Measurements from ENCODE around the gene OSGIN1.
"Not testable (repeated sequence)": the region's sequence is repeated elsewhere in the genome, so short reads cannot be mapped to it uniquely, and the experiment has no call there.

OSGIN1 gene

DNA sequence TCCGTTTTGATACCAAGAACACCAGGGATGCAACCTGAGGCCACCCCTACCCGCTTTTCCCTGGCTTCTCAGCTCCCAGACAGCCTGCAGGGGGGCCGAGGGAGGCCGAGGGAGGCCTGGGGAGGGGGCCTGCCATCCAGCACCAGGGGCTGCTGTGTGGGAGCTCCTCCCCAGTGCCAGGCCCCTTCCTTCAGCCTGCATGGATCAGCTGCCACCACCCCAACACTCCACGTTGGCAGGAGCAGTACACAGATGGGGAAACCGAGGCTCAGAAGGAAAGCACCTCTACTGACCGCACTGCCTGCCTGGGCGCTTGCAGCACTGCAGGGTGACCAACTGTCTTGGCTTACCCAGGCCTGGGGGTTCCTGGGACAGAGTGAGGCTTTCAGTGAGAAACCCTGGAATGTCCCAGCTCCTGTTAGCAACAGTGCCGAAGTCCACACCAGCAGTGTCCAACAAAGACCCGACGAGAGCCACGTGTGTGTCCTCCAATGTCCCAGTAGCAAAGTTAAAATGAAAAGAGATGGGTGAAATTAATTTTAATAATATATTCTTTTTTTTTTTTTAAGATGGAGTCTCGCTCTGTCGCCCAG, 5.3 kb upstream of the OSGIN1 start:
- no peak for DNase-seq (ENCODE audit: low read depth)
- no peak overlapping the region for H3K4me3 ChIP-seq (ENCODE audit: low read depth, low read length)
- TF ChIP-seq, protein P1, sequence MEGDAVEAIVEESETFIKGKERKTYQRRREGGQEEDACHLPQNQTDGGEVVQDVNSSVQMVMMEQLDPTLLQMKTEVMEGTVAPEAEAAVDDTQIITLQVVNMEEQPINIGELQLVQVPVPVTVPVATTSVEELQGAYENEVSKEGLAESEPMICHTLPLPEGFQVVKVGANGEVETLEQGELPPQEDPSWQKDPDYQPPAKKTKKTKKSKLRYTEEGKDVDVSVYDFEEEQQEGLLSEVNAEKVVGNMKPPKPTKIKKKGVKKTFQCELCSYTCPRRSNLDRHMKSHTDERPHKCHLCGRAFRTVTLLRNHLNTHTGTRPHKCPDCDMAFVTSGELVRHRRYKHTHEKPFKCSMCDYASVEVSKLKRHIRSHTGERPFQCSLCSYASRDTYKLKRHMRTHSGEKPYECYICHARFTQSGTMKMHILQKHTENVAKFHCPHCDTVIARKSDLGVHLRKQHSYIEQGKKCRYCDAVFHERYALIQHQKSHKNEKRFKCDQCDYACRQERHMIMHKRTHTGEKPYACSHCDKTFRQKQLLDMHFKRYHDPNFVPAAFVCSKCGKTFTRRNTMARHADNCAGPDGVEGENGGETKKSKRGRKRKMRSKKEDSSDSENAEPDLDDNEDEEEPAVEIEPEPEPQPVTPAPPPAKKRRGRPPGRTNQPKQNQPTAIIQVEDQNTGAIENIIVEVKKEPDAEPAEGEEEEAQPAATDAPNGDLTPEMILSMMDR (IDR thresholded peaks at IDR 0.05; ENCODE audit: low read depth, low read length, missing control alignments) = no peak

DNA sequence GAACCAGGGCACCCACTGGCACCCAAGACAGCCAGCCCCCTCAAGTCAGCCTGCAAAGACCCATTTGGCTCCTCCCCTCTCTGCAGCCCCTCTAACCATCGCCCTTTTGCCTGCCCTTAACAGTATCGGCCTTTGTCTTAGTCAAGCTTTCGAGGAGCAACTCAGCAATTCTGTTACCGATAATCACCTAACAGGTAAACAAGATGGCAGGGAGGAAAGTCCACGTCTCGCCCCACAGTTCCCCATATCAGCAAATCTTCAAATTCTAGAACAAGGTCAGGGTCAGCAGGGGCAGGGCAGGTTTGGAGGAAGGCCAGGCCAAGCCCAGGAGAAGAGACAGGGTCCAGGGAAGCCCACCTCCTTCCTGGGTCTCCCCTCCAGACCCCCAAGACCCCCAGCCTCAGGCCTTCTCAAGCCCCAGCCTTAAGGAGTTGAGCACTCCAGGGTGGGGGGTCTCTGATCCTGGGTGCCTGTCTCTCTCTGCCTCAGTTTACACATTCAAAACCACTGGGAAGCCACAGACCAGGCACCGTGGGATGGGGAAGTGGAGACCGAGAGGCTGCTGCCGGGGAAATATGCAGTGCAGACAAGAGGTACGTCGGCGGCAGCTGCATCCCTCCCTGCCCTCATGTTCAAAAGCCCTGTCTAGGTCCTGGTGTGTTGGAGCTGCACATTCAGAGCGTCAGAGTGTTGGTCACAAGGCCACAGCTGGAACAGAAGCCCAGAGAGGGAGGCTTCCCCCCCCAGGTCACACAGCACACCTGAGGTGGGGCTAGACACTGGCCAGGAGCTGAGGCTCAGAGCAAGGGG, 3.9 kb upstream of the OSGIN1 start:
- TF ChIP-seq, protein P1 (IDR thresholded peaks at IDR 0.05; ENCODE audit: low read depth, low read length, missing control alignments) = no peak
- no peak overlapping the region for H3K4me3 ChIP-seq (ENCODE audit: low read depth, low read length)
- no peak for DNase-seq (ENCODE audit: low read depth)

DNA sequence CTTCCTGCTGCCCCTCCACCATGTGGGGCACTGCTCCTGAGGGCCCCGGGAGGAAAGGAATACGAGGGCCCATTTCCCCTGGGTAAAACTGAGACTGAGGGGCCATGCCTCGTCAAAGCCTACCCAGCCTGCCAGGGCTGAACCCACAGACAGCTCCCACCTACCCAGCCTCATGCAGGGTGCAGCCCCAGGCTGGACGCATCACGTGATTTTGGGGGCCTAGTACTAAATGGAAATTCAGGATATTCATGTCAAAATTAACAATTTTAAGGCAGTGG, 3.4 kb upstream of the OSGIN1 start:
- TF ChIP-seq, protein P1 (IDR thresholded peaks at IDR 0.05; ENCODE audit: low read depth, low read length, missing control alignments) = no peak
- no peak overlapping the region for H3K4me3 ChIP-seq (ENCODE audit: low read depth, low read length)

DNA sequence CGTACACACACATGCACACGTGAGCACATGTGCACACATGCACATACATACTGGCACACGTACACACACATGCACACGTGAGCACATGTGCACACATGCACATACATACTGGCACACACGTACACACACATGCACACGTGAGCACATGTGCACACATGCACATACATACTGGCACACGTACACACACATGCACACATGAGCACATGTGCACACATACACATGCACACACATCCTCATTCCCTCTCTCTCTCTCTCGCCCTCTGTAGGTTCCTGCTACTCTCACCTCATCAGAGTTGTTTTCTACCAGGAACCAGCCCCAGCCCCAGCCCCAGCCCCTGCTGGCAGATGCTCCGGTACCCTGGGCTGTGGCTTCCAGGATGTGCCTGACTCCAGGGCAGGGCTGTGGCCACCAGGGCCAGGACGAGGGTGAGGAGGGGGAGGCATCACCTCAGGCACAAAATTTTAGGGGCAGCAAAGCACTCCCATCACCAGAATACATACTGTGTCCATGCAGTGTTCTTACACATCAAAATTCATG, 2.1 kb upstream of the OSGIN1 start:
- H3K4me3 ChIP-seq (ENCODE audit: low read depth, low read length); DNase-seq (ENCODE audit: low read depth): not testable (repeated sequence)

More for the DNA sequence above, 3.4 kb upstream of the OSGIN1 start:
- no peak for DNase-seq (ENCODE audit: low read depth)

DNA sequence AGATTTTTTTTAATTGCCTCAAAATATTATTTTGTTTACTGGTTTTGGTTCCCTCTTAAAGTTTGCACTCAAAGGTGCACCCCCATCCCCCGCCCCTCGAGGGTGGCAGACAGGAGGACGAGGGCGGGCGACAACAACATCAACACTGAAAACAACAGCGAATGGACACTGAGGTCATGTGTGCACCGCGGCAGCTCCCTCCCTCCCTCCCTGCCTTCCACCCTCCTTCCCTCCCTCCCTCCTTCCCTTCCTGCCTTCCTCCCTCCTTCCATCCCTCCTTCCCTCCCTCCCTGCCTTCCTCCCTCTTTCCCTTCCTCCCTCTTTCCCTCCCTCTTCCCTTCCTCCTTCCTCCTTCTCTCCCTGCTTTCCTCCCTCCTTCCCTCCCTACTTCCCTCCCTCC, 1.5 kb upstream of the OSGIN1 start:
- TF ChIP-seq, protein P1 (IDR thresholded peaks at IDR 0.05; ENCODE audit: low read depth, low read length, missing control alignments) = no peak
- DNase-seq (ENCODE audit: low read depth) = no peak
- no peak overlapping the region for H3K4me3 ChIP-seq (ENCODE audit: low read depth, low read length)

DNA sequence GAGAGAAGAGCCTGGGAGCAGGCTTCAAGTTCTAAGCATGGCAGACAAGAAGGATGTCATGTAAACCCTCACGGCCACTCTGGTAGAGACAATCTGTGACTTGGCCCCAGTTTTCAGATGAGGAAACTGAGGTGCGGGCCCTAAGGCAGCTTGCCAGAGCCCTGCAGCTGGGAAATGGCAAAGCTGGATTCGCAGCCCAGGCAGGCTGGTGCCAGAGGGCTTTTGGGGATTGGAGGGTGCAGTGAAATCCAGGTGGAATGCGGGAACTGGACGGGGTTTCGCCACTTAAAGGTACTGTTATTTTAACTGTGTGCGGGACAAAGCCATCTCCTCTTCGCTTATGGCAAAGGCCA, 477 bp upstream of the OSGIN1 start:
- H3K4me3 ChIP-seq (ENCODE audit: low read depth, low read length) = no peak overlapping the region
- DNase-seq (ENCODE audit: low read depth) = no peak
- TF ChIP-seq, protein P1 (IDR thresholded peaks at IDR 0.05; ENCODE audit: low read depth, low read length, missing control alignments) = no peak

DNA sequence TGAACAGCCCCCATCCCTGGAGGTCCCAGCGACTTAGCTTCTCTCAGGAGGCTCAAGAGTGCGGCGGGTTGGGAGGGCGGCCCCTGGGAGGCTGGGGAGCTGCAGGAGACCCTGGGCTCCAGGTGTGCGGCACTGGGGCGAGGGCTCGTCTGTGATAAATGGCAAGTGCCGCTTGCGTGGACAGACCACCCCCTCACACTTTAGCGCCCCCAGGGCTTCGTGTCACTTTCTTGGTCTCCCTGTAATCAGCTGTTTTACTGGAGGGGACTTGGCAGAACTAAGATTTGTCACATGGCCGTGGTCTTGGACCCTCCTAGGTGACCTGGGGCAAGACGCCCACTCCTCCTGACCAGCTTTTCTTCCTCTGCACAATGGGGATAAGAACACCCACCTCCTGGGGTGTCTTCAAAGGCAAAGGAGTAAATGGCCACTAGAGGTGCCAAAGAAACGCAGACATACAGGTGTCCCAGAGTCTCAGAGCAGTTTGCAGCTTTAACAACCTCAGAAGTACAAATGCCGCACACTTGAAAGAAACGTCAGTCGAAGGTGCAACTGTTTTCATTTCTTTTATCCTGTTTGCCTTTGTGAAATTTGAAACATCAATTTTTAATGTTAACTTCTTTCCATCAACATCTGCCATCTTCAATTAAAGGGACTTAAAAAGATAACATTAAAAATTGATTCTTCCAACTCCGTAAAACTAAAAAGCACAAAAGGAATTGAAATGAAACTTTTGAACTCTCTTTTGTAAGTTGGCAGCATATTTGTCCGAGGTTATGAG, 946 bp downstream of the OSGIN1 start:
- peak; percentile 24 for DNase-seq (ENCODE audit: low read depth)
- peak overlapping the region; percentile 57 for H3K4me3 ChIP-seq (ENCODE audit: low read depth, low read length)
- TF ChIP-seq, protein P1 (IDR thresholded peaks at IDR 0.05; ENCODE audit: low read depth, low read length, missing control alignments) = peak; percentile 81

All from GM12864 (cell line).